Mesodermal cell (in vitro differentiated cells): Measurements from ENCODE around the gene LRRC40. TPM values are rescaled to one million over a fixed set of nuclear protein-coding genes. Genes with fewer than 3 reads are reported as not detected.

Source experiments
- H3K27ac ChIP-seq: 2 replicates; pipeline ENCODE4 v1.7.0; 2013; ENCODE audit warnings: mild to moderate bottlenecking, low read depth, low read length, moderate library complexity; ENCODE audit not compliant: severe bottlenecking
- H3K36me3 ChIP-seq: 2 replicates; pipeline ENCODE4 v1.7.1; 2013; ENCODE audit warnings: mild to moderate bottlenecking, low read length, moderate library complexity; ENCODE audit not compliant: control insufficient read depth, insufficient read depth
- H3K4me1 ChIP-seq: one replicate; pipeline ENCODE4 v1.7.1; 2013; ENCODE audit warnings: mild to moderate bottlenecking, low read length; ENCODE audit not compliant: insufficient read depth, control insufficient read depth, poor library complexity, severe bottlenecking
- H3K4me3 ChIP-seq: 2 replicates; pipeline ENCODE4 v1.7.0; 2013; ENCODE audit warnings: low read length, control low read depth, mild to moderate bottlenecking; ENCODE audit not compliant: insufficient read depth, poor library complexity, severe bottlenecking; ENCODE audit errors: extremely low read depth
- H3K9me3 ChIP-seq: 2 replicates; pipeline ENCODE4 v1.7.1; 2013; ENCODE audit warnings: mild to moderate bottlenecking, low read length, moderate library complexity; ENCODE audit not compliant: control insufficient read depth
- WGBS, 2 experiments: methylation state at CpG; one replicate each; pipeline ENCODE4 v1.1.5; 2013; ENCODE audit warnings: missing lambda C conversion rate in 2 of 2; ENCODE audit not compliant: insufficient coverage in 2 of 2; 5-methylcytosine and 5-hydroxymethylcytosine counted together
- polyA plus RNA-seq, 2 experiments: library from polyadenylated mRNA; stranded (reverse); fragments of 50-300 nt; gene quantifications; one replicate each; pipeline ENCODE4 v1.2.3, GENCODE V29; 2013

LRRC40 gene
- polyA plus RNA-seq (2013, experiment 1 of 2) = 29.3 TPM
- 34.4 TPM for polyA plus RNA-seq (2013, experiment 2 of 2)

GRCh38 chr1:70205434-70206118 lies at the start of gene LRRC40:
TSS of gene LRRC40 (minus strand) at chr1:70205579. CDS start at chr1:70205540, 39 bp downstream.
- WGBS, 2 experiments = 0% methylated on average over 28 to 30 of the region's 47 CpGs

GRCh38 chr1:70248729-70249128 lies 43.4 kb upstream of the LRRC40 start:
- 95 to 98% methylated on average over 4 of the region's 4 CpGs for WGBS, 2 experiments
- Histone ChIP-seq H3K27ac (no peak overlapping the region), H3K4me3 (no peak overlapping the region), H3K9me3 (no peaks in the 10 kb centered on the region), H3K36me3 (peaks cover 79% of the 10 kb centered on the region), H3K4me1 (no peaks in the 10 kb centered on the region)

More at GRCh38 chr1:70205434-70206118, at the start of gene LRRC40:
- Histone ChIP-seq H3K4me1 (peaks cover 5% of the 10 kb centered on the region), H3K36me3 (peaks cover 29% of the 10 kb centered on the region), H3K9me3 (no peaks in the 10 kb centered on the region), H3K27ac (peak within 1 kb of the TSS; percentile 96), H3K4me3 (peak within 1 kb of the TSS; percentile 95)

GRCh38 chr1:70247768-70248167 lies 42.4 kb upstream of the LRRC40 start:
- no peak overlapping the region for H3K4me3 ChIP-seq
- peaks cover 81% of the 10 kb centered on the region for H3K36me3 ChIP-seq
- H3K4me1 ChIP-seq = no peaks in the 10 kb centered on the region
- H3K27ac ChIP-seq = no peak overlapping the region
- no peaks in the 10 kb centered on the region for H3K9me3 ChIP-seq

- Histone ChIP-seq H3K9me3 (no peaks in the 10 kb centered on the region), H3K27ac (no peak overlapping the region), H3K4me1 (no peaks in the 10 kb centered on the region), H3K36me3 (peaks cover 84% of the 10 kb centered on the region), H3K4me3 (no peak overlapping the region)
Observed at GRCh38 chr1:70247122-70247521, 41.7 kb upstream of the LRRC40 start.

GRCh38 chr1:70239940-70240339 lies 34.6 kb upstream of the LRRC40 start:
- no peaks in the 10 kb centered on the region for H3K9me3 ChIP-seq
- no peaks in the 10 kb centered on the region for H3K4me1 ChIP-seq
- peaks cover 90% of the 10 kb centered on the region for H3K36me3 ChIP-seq
- no peak overlapping the region for H3K4me3 ChIP-seq
- H3K27ac ChIP-seq = no peak overlapping the region

- no peak overlapping the region for H3K4me3 ChIP-seq
- H3K27ac ChIP-seq = no peak overlapping the region
- no peaks in the 10 kb centered on the region for H3K4me1 ChIP-seq
- peaks cover 89% of the 10 kb centered on the region for H3K36me3 ChIP-seq
- H3K9me3 ChIP-seq = no peaks in the 10 kb centered on the region
Observed at GRCh38 chr1:70234733-70235132, 29.4 kb upstream of the LRRC40 start.

GRCh38 chr1:70231475-70231874 lies 26.1 kb upstream of the LRRC40 start:
- WGBS, 2 experiments = 100% methylated on average over 2 of the region's 4 CpGs

GRCh38 chr1:70228670-70229069 lies 23.3 kb upstream of the LRRC40 start:
- Histone ChIP-seq H3K4me3 (no peak overlapping the region), H3K36me3 (peaks cover 78% of the 10 kb centered on the region), H3K9me3 (no peaks in the 10 kb centered on the region), H3K27ac (no peak overlapping the region), H3K4me1 (peaks cover 8% of the 10 kb centered on the region)
- no CpG with 5 or more reads among the region's 2 CpGs for WGBS, 2 experiments

More at GRCh38 chr1:70231475-70231874, 26.1 kb upstream of the LRRC40 start:
- no peaks in the 10 kb centered on the region for H3K9me3 ChIP-seq
- no peaks in the 10 kb centered on the region for H3K4me1 ChIP-seq
- H3K36me3 ChIP-seq = peaks cover 87% of the 10 kb centered on the region
- H3K4me3 ChIP-seq = no peak overlapping the region
- H3K27ac ChIP-seq = no peak overlapping the region

- H3K36me3 ChIP-seq = peaks cover 72% of the 10 kb centered on the region
- H3K4me1 ChIP-seq = peaks cover 8% of the 10 kb centered on the region
- no peak overlapping the region for H3K4me3 ChIP-seq
- no peaks in the 10 kb centered on the region for H3K9me3 ChIP-seq
- H3K27ac ChIP-seq = no peak overlapping the region
- 100% methylated on average over 1 of the region's 1 CpG; no CpG with 5 or more reads in 1 of the 2 experiments for WGBS, 2 experiments
Observed at GRCh38 chr1:70227439-70227838, 22.1 kb upstream of the LRRC40 start.

- no peak overlapping the region for H3K4me3 ChIP-seq
- H3K36me3 ChIP-seq = peaks cover 48% of the 10 kb centered on the region
- H3K9me3 ChIP-seq = no peaks in the 10 kb centered on the region
- no peak overlapping the region for H3K27ac ChIP-seq
- peaks cover 12% of the 10 kb centered on the region for H3K4me1 ChIP-seq
- 75% methylated on average over 1 of the region's 2 CpGs; no CpG with 5 or more reads in 1 of the 2 experiments for WGBS, 2 experiments
Observed at GRCh38 chr1:70224954-70225353, 19.6 kb upstream of the LRRC40 start.

- peaks cover 33% of the 10 kb centered on the region for H3K36me3 ChIP-seq
- no peaks in the 10 kb centered on the region for H3K9me3 ChIP-seq
- H3K4me1 ChIP-seq = peaks cover 12% of the 10 kb centered on the region
- H3K27ac ChIP-seq = no peak overlapping the region
- H3K4me3 ChIP-seq = peak overlapping the region; percentile 3
- WGBS, 2 experiments = 67% methylated on average over 1 of the region's 3 CpGs; no CpG with 5 or more reads in 1 of the 2 experiments
Observed at GRCh38 chr1:70222716-70223235, 17.4 kb upstream of the LRRC40 start.
